Esophagus squamous epithelium (tissue), 4 donors: ENCODE data around the gene CCL23.

Experiments
- CTCF ChIP-seq, 6 experiments: fragments of 450-650 bp in 4 of 6; fragments of 200-600 bp in 2 of 6; sonication (generic) in 2 of 6; IDR thresholded peaks; one replicate each; pipeline ENCODE4 v1.5.1; 2016 to 2019; ENCODE audit warnings: antibody characterized with exemption in 6 of 6, mild to moderate bottlenecking in 4 of 6, moderate library complexity in 4 of 6
- POLR2A ChIP-seq, 4 donors: fragments of 450-650 bp; IDR thresholded peaks; one replicate each; pipeline ENCODE4 v1.6.1; 2017; ENCODE audit warnings: antibody characterized with exemption in 4 of 4, mild to moderate bottlenecking in 4 of 4, moderate library complexity in 3 of 4

DNA sequence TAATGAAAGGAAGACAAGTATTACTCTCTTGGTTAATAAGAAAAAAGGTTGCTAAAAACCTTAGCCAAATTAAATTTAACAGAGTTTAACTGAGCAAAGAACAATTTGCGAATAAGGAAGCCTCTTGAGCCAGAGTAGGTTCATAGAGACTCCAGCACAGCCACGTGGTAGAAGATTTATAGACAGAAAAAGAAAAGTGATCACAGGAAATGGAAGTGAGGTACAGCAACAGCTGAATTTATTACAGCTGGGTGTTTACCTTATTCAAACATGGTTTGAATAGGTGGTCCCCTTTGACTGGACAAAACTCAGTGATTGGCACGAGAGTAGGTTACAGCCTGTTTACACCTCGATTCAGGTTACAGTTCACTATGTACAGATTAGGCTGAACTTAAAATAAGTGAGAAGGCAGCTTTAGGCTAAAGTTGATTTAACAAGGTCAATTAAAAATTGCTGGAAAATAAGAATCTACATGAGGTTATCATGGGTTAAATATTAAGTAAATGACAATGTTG lies 13.1 kb downstream of the CCL23 start:
- no peak for TF ChIP-seq CTCF (IDR thresholded peaks at IDR 0.05)
- TF ChIP-seq POLR2A (IDR thresholded peaks at IDR 0.05): no peak
